ENCODE data around the gene CALML3.

Gene CALML3

DNA sequence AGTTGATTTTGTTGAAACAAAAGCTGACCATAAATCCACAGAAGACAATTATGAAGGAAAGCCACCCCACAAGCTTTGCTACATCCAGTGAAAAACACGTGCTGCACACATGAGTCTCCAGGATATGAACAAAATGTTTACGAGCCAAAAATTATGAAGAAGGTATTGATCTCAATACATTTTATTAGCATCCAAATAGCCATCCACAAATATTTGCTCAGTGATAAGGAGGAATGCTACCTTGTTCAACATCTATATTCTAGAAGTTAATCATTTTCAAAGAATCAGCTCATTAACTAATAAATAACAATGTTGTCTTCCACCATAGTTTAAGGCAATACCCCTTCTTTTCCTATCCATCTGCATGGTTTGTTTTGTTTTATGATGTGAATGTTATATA is 42.7 kb downstream of the CALML3 start:
- no peak for DNase-seq (ENCODE audit: low read depth)

- DNase-seq (ENCODE audit: low read depth), result no peak
Observed at GRCh38 chr10:5568984-5569383, 44.2 kb downstream of the CALML3 start.

DNA sequence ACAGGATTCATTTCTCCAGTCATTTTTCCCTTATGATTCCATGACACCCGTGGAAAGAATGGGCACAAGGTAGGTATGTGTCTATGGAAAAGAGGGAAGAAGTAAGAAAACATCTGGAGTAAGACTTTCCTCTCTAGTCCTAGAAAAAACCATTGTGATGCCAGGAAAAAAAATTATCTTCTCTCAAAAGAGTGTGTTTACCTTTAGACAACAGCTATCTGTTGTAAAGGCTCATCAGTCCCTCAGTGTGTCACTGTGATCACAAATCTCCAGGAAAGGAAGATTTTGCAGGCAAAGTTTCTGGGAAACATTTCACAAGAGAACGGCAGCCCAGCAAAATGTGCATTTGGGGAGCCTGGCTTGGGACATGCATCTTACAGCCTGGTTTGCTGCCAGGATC is 44.8 kb downstream of the CALML3 start:
- DNase-seq (ENCODE audit: low read depth), result no peak

- DNase-seq (ENCODE audit: low read depth), result no peak
Observed at GRCh38 chr10:5570007-5570655, 45.4 kb downstream of the CALML3 start.

DNA sequence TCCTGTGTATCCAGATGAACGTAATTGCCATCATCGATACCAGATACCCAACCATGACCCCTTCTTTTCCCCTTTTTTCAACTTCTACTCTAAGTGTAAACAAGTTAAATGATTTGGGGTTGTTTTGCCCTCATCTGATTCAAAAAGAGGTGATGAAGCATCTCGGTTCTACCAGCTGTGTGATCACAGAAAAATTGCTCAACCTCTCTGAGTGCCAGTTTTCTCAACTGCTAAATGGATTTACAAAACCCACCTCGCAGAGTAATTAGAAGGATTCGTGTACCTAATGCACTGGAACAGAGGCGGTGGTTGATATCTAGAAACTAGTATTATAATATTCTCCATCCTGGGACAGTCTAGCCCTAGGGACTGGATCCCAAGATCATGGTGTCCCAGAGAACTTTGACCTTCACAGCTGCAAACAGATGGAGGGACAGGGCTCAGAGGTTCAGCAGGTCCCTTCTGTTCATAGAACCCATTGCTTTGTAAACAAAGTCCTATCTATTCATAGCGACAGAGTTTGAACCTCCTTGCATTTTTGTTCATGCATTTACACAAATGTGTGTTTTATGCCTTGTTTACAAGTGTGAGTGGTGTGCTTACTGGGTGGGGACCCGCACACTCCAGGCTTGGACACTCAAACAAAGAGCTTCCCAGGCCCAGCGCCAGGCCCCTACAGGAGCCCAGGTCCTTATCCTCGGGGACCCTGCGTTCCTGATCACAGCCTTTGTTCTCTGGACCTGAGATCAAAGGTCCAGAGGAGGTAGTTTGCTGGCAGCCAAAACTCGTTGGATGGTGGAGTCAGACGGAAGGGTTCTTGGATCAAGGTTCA is 46.4 kb downstream of the CALML3 start:
- DNase-seq (ENCODE audit: low read depth), result no peak

- no peak for DNase-seq (ENCODE audit: low read depth)
Observed at GRCh38 chr10:5571826-5572225, 47.1 kb downstream of the CALML3 start.

GRCh38 chr10:5573319-5573950 is 48.7 kb downstream of the CALML3 start:
- DNase-seq (ENCODE audit: low read depth), result no peak

- no peak for DNase-seq (ENCODE audit: low read depth)
Observed at GRCh38 chr10:5573968-5574641, 49.3 kb downstream of the CALML3 start.

- no peak for DNase-seq (ENCODE audit: low read depth)
Observed at GRCh38 chr10:5574642-5575131, 49.9 kb downstream of the CALML3 start.

DNA sequence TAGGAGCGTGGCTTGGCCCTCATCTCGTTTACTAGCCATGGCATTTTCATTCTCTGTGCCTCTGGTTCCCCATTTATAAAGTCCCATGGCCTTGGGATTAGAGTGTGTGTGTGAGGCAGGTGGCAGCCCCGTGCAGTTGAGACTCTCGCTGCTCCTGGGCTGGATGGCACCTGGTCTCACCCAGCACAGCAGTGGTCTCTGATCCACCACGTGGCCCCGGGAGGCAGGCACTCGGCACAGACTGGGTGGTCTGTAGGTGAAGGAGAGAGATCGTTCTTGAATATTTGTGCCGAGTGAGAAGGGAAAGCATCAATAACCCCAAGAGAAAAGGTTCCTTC is 50.4 kb downstream of the CALML3 start:
- DNase-seq (ENCODE audit: low read depth), result no peak

DNA sequence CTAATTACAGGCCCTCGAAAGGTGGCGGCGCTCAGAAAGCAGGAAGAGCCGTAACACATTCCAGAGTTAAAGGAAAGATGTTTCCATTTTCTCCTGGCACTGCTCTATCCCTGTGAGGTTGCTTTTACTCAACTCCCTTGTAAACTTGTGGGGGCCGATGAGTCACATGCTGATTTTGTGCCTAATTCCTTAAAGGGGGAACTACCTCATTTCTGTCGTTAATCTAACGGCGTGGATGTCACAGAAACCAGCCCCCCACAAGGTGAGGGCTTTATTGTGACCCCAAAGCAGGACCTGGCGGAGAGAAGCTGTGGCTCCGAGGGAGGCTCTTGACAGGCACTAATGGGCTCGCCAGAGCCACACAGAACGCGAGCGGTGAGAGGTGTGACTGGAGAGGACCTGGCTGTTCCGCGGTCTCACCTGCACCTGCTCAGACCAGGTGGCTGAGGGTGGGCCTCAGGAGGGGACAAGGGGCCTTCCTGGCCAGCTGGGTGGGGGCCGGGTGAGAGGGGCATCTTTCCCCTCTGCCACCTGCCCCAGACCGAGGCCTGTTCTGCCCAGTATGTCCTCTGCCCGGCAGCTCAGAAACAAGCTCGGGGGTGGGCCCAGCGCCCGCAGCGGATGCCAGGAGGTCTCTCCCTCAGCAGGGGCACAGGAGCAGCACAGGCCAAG is 50.9 kb downstream of the CALML3 start:
- no peak for DNase-seq (ENCODE audit: low read depth)

GRCh38 chr10:5576154-5576748 is 51.5 kb downstream of the CALML3 start:
- no peak for DNase-seq (ENCODE audit: low read depth)

Data from HS-5 (cell line).